Chondrocyte (in vitro differentiated cells): ENCODE results near the gene PDE3B. TPM values are rescaled to one million over a fixed set of nuclear protein-coding genes. Genes with fewer than 3 reads are reported as not detected.

Experiments
- DNase-seq: peaks from one replicate; pipeline ENCODE4 v3.0.0; 2021; ENCODE audit warnings: mixed read lengths, low spot score
- H3K27ac Mint-ChIP-seq: one replicate; pipeline ENCODE4 v1.8.0; 2021; ENCODE audit warnings: mild to moderate bottlenecking, moderate library complexity, mixed read lengths; ENCODE audit not compliant: unreplicated experiment
- H3K27me3 Mint-ChIP-seq: 2 replicates; pipeline ENCODE4 v1.8.0; 2021; ENCODE audit warnings: low read depth, mixed read lengths
- H3K36me3 Mint-ChIP-seq: 2 replicates; pipeline ENCODE4 v1.8.0; 2021; ENCODE audit warnings: low read depth, mixed read lengths
- H3K4me1 Mint-ChIP-seq: 2 replicates; pipeline ENCODE4 v1.8.0; 2021; ENCODE audit warnings: low read depth, mild to moderate bottlenecking, mixed read lengths
- H3K4me3 Mint-ChIP-seq: one replicate; pipeline ENCODE4 v1.8.0; 2021; ENCODE audit warnings: mild to moderate bottlenecking, moderate library complexity, mixed read lengths; ENCODE audit not compliant: unreplicated experiment
- H3K9me3 Mint-ChIP-seq: 2 replicates; pipeline ENCODE4 v1.8.0; 2021; ENCODE audit warnings: low read depth, mixed read lengths
- CTCF ChIP-seq: fragments of 200-600 bp; sonication (generic); IDR thresholded peaks from 2 replicates; pipeline ENCODE4 v1.5.0; 2021; ENCODE audit warnings: antibody characterized with exemption, mild to moderate bottlenecking, moderate library complexity
- total RNA-seq: library from RNA; stranded (reverse); gene quantifications from 3 replicates; pipeline ENCODE4 v1.2.1, GENCODE V29; 2021

PDE3B gene
- total RNA-seq, 1 donor from 2014 or later: 0.47 TPM

GRCh38 chr11:14641801-14642200 is 1.8 kb upstream of the PDE3B start:
- Mint-ChIP-seq H3K4me3 (no peak overlapping the region), H3K9me3 (no peaks in the 10 kb centered on the region), H3K36me3 (peaks cover 2% of the 10 kb centered on the region), H3K4me1 (peaks cover 9% of the 10 kb centered on the region), H3K27ac (no peak overlapping the region), H3K27me3 (peaks cover 25% of the 10 kb centered on the region)
- TF ChIP-seq CTCF: no peak
- no peak for DNase-seq

- peaks cover 2% of the 10 kb centered on the region for H3K36me3 Mint-ChIP-seq
- H3K4me3 Mint-ChIP-seq: no peak overlapping the region
- no peaks in the 10 kb centered on the region for H3K9me3 Mint-ChIP-seq
- H3K4me1 Mint-ChIP-seq: peaks cover 9% of the 10 kb centered on the region
- H3K27me3 Mint-ChIP-seq: peaks cover 25% of the 10 kb centered on the region
- DNase-seq: no peak
- TF ChIP-seq CTCF: no peak
- no peak overlapping the region for H3K27ac Mint-ChIP-seq
Measured at GRCh38 chr11:14642453-14642852, 1.2 kb upstream of the PDE3B start.

GRCh38 chr11:14642873-14643696 is 519 bp upstream of the PDE3B start:
- TF ChIP-seq CTCF: no peak
- Mint-ChIP-seq H3K36me3 (peaks cover 2% of the 10 kb centered on the region), H3K27ac (no peak overlapping the region), H3K9me3 (no peaks in the 10 kb centered on the region), H3K4me1 (peaks cover 9% of the 10 kb centered on the region), H3K4me3 (peak overlapping the region; percentile 74), H3K27me3 (peaks cover 25% of the 10 kb centered on the region)
- peak; percentile 56 for DNase-seq

GRCh38 chr11:14644226-14645014 is 816 bp downstream of the PDE3B start:
- peaks cover 30% of the 10 kb centered on the region for H3K27me3 Mint-ChIP-seq
- peaks cover 9% of the 10 kb centered on the region for H3K4me1 Mint-ChIP-seq
- peak overlapping the region; percentile 74 for H3K4me3 Mint-ChIP-seq
- no peaks in the 10 kb centered on the region for H3K9me3 Mint-ChIP-seq
- peak; percentile 56 for TF ChIP-seq CTCF
- H3K36me3 Mint-ChIP-seq: peaks cover 2% of the 10 kb centered on the region
- no peak overlapping the region for H3K27ac Mint-ChIP-seq
- DNase-seq: peak; percentile 80
